GM19238 (cell line): ENCODE measurements around the gene PITRM1.
"Not testable (repeated sequence)": the region's sequence is repeated elsewhere in the genome, so short reads cannot be mapped to it uniquely, and the experiment has no call there.

Source experiments
- DNase-seq: peaks from one replicate; pipeline ENCODE4 v3.0.0; 2011; ENCODE audit warnings: low spot score; ENCODE audit not compliant: insufficient read length

Gene PITRM1

DNA sequence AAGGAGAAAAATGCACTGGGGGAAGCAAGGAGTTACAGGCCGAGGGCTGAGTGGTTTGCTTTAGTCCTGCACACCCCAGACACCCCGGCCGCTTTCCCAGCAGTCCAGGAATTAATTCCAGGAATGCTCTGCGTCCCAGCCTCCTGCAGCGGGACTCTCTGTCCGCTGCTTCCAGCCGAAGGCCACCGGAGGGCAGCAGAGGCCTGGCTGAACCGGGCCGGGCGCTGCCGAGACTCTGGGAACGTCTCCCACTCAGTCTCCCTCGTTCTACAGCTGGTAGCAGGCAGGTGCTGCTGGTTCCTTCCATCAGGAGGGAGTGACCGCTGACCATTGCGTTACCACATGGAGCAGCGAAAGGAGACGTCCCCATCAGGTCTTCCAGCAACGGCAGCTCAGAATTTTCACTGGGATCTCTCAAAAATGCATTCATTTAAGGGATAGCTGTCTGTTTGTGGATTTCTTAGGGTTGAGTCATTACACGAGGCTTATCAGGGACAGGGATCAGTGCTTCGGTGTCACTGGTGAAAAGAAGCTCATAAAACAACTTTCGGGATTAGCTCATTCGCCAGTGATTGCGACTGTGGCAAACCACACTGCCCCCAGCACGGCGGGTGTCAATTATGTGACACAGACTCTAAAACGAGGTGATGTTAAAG, 24.9 kb upstream of the PITRM1 start:
- peak; percentile 49 for DNase-seq

DNA sequence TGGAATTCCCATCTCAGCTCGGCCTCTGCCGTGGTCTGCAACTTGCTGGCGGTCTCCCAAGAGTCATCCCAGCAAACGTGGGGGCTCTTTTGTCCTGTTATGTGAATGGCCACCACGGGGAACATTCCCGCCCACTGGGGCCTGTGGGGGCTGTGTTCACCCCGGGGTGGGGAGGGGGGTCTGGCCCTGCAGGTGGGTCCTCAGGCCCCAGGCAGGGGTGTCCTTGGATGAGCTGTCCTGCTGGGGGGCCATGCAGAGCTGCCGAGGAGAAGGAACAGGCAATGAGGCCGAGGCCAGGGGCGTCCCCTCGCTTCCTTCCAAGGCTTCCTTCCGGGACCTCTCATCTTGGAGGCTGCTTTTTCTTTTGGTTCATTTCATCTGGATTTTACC, 24.4 kb upstream of the PITRM1 start:
- no peak for DNase-seq

DNA sequence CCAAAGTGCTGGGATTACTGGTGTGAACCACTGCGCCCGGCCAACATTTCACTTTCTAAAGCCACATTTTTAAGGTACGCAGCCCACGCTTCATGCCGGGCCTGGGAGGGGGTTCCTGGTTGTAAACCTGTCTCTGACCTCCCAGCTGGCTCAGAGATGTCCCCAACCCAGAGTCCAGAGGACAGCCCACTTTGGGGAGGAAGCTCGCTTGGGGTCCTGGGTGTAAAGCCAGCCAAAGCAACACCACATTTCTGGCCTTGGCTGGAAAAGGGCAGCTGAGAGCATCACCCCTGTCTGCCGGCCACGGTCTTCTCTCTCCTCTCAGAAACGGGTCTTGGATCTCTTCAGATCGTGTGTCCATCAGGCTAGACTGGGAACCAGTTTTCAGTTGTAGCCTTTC, 23.9 kb upstream of the PITRM1 start:
- no peak for DNase-seq

DNA sequence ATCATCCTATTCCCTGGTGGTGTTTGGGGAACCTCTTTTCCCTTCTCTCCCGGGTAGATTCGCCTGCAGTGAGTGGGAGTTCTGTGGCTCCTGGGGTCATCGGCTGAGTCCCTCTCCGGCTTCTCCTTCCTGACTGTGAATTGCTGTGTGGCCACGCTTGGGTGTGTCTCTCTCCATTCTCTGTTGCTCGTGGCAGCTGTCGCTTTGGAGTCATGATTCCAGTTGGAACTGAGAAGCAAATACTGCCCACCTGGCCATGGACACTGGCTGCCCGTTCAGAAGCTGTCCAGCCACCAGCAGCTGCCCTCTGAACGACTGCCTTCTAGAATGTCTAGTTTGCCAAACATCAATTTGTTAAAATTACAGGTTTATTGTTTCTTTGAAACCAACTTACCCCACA, 23.1 kb upstream of the PITRM1 start:
- DNase-seq = no peak

DNA sequence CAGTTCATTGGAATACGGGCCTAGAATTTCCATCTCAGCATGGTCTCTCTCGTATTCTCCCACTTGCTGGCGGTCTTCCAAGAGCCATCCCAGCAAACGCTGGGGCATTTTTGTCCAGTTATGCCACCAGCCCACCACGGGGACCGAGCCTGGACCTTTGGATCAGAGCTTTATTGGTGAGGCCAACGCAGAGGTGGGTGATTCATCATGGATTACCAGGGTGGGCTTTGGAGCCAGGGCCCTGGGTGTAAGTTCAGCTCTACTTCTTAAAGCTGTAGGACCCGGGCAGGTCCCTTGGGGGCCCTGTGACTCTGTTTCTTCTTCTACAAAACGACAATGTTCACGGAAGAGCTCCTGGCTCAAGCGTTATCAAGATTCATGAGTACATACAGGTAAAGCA, 22.7 kb upstream of the PITRM1 start:
- DNase-seq = no peak

DNA sequence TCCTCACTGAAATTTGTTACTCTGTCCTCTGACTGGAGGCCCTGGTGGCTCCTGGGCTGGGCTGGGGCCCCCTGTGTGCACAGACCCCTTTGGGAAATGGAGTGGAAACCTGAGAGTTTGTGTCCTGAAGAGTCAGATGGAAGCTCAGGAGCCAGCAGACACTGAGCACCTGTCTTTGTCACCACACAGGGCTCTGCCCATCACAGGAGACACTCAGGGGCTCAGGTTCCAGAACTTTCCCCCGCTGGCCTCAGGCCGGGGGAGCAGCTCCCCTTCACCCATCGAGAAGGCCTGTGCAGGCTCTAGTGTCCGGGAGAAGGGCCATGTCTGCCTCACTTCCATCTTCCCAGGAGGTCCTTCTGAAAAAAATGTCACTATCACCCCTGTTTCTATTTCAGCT, 22.3 kb upstream of the PITRM1 start:
- no peak for DNase-seq

DNA sequence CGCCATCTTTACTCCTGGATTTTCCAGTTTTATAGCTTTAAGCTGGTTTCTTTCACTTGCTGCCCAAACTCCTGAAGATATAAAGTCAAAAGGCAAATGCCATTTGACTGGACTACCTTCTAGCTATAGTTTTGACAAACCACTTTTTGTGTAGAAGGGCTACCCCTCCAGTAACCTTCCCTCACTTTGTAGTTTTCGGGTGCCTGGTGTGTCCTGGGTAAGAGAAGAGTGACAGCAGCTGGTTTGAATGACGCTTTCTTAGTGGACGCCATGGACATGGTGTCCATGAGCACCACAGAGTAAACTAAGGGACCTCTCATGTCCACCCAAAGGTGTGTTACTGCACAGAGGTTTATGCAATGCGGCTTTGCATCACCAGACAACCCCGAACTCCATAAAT, 21.2 kb upstream of the PITRM1 start:
- DNase-seq = no peak

DNA sequence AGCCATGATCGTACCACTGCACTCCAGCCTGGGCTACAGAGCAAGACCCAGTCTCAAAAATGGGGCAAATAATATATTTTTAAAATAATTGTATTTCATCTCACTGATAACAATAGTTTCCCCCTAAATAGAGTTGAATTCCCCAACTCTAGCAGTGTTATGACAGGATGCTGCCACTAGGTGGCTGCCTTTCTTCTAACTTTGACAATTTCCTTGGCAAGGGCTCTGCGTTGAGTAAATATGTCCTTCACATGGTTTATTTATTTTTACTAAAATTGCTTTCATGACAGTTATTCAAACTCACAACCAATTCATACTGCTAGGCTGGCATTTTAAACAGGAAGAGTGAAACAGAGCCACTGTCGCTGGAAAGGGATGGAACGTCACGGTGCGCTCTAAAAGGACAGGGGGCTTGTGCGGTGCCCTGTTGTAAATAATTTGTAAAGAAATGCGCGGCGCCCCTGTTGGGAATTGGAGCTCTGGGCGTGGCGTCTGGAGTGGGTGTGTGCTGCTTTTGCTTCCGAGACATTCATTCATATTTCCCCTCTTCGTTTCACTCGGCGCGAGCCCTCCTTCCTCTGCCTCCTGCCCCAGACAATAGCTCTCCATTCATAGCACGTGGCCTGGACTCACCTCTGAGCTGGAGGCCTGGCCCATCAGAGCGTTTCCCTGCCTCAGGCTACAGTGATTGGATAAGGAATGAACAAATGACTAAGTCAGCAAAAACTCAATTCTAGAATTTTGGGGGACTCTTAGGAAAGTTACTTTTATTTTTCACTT, 20.5 kb upstream of the PITRM1 start:
- DNase-seq = peak; percentile 42

DNA sequence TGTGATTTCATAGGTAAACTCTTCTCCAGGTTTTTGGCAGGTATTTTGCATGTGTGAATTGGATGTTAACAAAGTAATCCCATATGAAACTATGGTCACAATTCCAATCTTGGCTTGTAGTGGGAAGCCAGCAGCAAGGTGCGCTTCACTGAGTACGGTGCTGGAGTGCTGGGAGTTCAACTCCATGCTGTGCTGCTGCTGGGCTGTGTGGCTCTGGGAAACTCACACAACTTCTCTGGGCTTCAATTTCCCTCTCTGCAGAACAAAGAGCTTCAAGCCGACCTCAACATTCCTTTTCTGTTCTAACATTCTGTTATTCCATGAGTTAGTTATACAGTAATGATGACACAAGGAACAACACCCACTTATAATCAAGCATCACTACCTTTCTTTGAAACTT, 18.2 kb upstream of the PITRM1 start:
- DNase-seq = no peak

DNA sequence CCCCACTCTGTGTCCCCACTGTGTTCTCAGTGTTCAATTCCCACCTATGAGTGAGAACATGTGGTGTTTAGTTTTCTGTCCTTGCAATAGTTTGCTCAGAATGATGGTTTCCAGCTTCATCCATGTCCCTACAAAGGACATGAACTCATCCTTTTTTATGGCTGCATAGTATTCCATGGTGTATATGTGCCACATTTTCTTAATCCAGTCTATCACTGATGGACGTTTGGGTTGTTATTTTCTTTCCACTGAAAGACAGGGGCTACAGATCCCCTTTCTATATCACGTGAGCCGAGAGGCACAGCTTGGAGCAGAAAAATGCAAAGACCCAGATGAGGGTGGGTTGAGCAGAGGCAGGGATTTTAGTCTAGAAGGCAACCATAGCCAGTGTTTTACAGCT, 14.6 kb upstream of the PITRM1 start:
- not testable (repeated sequence) for DNase-seq

DNA sequence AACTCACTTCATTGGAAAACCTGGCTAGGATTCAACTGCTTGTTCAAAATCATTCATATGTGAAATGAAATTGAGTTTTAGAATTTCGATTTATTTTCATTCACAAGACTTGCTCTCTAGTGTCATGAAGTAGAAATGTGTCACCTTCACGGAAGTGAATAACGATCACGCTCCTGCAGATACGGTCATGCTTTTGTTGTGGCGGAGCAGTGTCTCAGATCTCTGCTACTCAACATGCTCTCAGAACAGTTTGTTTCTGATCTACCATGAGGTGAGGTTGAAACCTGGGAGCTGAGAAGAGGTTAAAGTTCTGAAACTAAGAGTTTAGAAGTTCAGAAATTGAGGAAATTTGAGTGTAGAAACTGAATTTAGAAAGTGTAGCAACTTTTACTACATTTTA, 13.8 kb upstream of the PITRM1 start:
- DNase-seq = no peak

DNA sequence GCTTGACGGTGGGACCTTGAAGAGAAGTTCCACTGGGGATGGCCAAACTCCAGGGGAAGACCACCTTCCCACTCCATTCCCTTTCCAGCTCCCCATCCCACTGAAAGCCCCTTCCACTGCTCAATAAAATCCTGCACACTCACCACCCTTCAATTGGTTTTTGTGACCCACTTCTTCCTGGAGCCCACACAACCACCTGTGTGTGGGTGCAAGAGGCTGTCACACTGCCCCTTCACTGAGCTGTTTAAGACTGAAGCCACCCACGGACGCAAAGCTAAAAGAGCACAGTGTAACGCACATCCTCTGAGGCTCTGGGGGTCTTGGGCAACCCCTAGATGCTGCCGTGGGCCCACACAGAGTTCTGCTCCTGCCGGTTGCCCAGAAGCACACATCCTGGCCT, 12.8 kb upstream of the PITRM1 start:
- no peak for DNase-seq

DNA sequence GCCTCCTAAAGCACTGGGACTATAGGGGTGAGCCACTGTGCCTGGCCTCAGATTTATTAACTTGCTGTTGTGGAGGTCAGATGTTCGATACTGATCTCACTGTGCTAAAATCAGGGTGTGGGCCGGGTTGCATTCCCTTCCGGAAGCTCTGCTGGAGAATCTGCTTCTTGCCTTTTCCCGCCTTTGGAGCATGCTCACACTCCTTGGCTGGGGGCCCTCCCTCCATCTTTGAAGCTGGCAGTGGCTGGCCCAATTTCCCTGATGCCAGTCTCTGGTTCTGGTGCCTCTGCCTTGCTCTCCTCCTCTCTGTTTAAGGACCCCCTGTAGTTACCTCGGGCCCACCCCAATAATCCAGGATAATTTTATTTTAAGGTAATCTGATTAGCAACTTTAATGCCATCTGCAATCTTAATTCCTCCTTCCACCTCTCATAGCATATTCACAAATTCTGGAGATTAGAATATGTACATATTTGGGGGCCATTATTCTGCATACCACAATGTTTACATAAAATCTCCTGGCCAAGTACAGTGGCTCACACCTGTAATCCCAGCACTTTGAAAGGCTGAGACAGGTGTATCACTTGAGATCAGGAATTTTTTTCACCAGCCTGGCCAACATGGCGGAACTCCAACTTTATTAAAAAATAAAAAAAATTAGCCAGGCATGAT, 7.9 kb upstream of the PITRM1 start:
- no peak for DNase-seq

DNA sequence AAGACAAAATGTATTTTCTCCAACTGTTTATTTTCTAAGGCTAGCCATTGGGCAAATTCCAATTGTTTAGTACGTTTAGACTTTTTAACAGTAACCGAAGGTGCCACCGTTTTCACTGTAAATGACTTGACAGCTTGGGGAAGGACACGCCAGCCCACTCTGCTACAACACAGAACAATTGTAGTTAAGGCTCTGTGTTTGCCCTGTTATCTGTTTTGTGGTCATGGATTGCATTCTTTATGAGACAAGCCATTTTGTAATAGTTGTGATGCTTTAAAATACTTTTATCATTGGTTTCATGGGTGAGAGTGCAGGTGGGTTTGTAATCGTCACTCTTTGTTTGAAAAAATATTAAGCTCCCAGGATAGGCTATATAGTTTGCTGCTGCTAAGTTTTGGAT, 6.6 kb upstream of the PITRM1 start:
- no peak for DNase-seq

DNA sequence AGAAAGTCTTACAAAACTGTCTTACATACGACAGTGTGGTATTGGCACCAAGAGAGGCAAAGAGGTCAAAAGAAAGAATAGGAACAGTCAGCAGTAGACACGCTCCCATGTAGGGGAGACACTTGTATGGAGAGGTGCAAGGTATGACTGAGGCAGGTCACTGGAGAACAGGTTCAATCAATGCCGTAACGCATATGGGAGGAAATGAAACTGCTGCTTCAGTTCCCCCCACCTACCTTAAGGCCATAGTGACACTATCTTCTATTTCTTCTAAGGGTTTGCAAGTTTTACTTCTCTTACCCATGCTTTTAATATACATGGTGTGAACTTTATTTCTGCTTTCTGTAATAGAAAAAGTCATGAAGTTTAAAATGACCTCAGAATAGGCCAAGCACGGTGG, 5.5 kb upstream of the PITRM1 start:
- DNase-seq = no peak

DNA sequence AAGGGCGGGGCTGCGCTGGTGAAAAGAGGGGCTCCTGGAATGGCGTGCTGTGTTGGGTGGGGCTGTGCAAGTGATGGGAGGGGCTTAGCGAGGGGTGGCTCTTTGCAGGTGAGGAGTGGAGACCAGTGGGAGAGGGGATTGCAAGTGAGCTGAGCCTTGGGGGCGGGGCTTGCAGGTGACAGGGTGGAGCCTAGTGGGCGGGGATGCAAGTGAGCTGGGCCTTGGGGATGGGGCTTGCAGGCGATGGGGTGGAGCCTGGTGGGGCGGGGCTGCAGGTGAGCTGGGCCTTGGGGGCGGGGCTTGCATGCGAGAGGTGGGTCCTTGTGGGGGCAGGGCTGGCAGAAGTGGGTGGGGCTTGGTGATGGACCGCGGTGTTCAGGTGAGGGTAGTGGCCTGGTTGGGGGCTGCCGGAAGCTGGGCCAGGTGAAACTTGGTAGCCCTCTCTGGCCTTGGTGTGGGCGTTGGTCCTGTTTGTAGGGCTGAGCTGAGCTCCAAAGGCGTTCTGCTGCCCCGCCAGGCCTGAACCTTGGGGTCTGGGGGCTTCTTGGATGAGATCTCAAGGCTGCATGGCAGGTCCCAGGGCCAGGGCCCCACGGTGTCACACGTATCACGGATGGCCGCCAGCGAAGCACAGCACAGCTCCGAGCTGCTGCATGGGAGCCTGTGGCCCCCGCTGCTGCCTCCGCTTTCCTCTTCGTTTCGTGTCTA, 743 bp upstream of the PITRM1 start:
- peak; percentile 59 for DNase-seq

DNA sequence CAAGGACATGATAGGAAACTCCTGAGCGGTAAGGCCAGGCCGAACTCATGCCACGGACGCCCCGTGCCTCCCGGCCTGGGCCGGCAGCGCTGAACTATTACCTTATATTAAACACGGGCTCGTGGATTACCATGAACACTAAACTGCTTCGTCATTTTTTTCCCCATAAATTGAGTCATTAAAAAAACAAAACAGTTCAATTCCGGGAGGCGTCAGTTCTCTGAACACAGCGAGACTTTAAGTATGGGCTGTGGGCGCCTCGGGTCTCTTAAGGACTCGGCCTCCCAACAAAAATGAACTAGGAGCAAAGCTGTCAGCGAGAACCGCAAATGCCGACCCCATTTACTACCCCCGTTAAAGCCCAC, 519 bp downstream of the PITRM1 start:
- no peak for DNase-seq

DNA sequence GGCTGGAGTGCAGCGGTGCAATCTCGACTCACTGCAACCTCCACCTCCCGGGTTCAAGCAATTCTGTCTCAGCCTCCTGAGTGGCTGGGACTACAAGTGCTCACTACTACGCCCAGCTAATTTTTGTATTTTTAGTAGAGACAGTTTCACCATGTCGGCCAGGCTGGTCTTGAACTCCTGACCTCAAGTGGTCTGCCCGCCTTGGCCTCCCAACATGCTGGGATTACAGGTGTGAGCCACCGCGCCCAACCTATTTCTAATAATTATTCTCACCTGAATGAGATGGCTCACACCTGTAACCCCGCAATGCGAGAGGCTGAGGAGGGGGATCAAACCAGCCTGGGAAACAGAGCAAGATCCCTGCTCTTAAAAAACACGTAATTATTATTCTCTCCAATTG, 1.1 kb downstream of the PITRM1 start:
- DNase-seq = not testable (repeated sequence)

DNA sequence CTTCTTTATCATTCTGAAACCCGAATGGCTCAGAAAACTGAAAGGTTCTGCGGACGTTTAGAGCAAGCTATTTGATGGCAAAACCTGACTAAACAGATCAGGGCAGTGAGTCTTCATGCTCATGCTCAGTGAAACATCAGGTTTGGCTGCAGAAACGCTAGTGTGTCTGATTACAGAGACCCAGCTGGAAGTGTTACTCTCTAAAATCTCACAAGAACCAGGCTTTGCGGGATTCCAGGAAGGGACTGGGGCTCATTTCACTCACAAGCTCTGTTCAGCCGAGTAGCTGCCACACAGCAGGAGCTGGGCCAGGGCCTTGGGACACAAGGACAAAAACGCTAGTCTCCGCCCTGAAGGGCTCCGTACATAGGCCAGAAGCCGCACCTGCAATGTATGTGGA, 2.9 kb downstream of the PITRM1 start:
- DNase-seq = no peak

DNA sequence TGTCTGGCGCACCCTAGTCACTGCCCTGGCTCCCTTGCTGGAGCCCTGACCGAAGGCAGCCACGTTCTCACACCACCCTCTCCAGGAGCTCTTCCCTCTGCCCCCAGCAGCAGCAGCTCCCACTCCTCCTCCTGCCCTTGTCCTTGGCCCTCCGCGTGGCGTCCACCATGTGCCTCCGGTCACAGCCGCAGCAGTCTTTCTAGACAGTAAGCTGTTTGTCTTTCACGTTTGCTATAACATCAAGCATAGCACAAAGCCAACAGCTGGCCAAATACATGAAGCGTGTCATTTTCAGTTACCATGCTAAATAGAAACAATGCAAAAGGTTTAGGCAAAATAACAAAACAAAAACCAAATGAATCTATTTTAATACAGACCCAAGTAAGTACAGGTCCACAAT, 3.3 kb downstream of the PITRM1 start:
- no peak for DNase-seq

DNA sequence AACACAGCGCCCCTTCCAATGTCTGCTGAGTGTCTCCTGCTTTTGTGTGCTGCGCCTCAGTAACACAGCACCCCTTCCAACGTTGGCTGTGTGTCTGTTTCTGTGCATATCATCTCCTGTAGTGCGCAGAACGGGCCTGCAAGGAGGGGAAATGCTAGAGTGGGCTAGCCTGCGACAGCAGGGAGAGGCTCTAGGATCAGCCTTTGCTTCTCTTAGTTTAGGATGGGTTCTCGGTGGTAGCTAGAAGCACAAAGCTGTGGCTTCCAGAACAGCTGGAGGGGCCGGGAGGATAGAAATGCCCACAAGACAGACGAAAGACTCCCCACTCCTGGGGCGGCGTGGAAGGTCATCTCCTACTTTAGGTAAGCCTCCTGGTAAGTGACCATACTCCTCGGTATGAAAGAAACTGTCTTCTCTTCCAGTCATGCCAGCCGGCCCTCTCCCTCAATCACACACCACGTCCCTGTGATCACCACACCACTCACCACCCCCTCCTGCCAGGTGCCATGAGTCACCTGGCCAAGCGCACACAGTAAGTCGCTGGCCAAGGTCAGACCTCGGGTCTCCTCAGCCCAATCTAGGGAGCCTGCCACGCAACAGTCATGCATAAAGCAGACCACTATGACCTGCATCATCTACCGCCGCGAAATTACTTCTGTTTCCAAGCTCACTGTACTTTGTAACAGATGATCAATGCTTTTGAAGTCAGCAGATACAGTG, 4.8 kb downstream of the PITRM1 start:
- no peak for DNase-seq
